Measurements from ENCODE around the gene PDE4D.

- TF ChIP-seq CTCF (conservative IDR thresholded peaks at IDR 0.05 in 1 of 2, IDR thresholded peaks at IDR 0.05 in 1 of 2; ENCODE audit: extremely low read depth in 1 of 2, insufficient read depth in 1 of 2, low read depth in 1 of 2, low read length in 2 of 2) (no peak), EZH2 (IDR thresholded peaks at IDR 0.05; ENCODE audit: borderline replicate concordance, low read length) (no peak)
These were observed 749.6 kb downstream of the PDE4D start for GRCh38 chr5:59143926-59144333.
